HG02970 (cell line): Measurements from ENCODE around the gene KATNAL1.
"Not testable (repeated sequence)": the region's sequence is repeated elsewhere in the genome, so short reads cannot be mapped to it uniquely, and the experiment has no call there.

Experiments used
- ATAC-seq: cut with Tn5 transposase; IDR thresholded peaks from one replicate; pipeline ENCODE4 v1.9.1; 2021; ENCODE audit warnings: mild to moderate bottlenecking, moderate library complexity, moderate number of reproducible peaks; ENCODE audit not compliant: unreplicated experiment, low FRiP score

Gene KATNAL1

GRCh38 chr13:30234619-30235162, 72.7 kb downstream of the KATNAL1 start:
- ATAC-seq = no peak

GRCh38 chr13:30224732-30225131, 82.6 kb downstream of the KATNAL1 start:
- ATAC-seq = no peak

DNA sequence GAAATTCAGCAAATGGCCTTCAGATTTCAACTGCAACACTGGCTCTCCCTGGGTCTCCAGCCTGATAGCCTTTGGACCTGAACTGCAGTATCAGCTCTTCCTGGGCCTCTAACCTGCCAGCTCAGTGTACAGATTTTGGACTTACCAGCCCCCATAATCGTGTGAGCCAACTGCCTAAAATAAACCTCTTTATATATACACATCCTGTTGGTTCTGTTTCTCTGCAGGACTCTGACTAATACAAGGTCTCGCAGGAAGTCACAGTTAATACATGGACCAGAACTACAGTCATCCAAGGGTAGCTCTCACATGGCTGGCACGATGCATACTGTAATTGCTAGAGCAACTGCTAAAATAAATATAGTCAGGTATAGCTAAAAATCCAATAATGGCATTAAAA, 85.1 kb downstream of the KATNAL1 start:
- ATAC-seq = no peak

GRCh38 chr13:30216111-30216510, 91.2 kb downstream of the KATNAL1 start:
- no peak for ATAC-seq

DNA sequence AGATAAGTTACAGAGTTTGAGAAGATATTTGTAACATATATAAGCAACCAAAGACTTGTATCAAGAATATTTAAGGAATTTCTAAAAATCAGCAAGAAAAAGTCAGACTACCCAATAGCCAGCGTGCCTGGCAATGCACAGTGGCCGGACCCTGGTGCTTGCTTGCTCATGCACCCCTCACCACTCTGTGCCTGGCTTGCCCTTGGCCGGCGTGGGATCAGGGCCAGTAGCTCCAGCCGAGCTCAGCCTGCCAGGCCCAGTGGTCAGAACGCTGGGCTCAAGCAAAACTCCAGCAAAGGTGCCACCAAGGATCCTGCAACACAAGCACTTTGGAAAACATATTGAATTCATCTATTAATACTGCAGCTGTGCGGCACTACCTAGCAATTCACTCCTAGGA, 95.1 kb downstream of the KATNAL1 start:
- no peak for ATAC-seq

DNA sequence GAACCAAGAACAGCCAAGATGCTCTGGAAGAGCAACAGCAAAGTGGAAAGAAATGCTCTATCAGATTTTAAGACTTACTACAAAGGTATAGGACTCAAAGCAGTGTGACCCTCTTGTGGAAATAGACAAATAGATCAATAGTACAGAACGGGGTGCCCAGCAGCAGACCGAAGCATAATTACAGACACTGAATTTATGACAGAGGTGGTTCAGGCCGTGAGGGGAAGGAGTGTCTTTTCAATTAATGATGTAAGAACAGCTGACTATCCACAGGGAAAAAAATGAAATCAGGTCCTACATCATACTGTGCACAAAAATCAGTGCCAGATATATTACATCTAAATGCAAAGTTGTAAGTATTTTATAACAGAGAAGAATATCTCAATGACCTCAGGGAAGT, 95.6 kb downstream of the KATNAL1 start:
- no peak for ATAC-seq

DNA sequence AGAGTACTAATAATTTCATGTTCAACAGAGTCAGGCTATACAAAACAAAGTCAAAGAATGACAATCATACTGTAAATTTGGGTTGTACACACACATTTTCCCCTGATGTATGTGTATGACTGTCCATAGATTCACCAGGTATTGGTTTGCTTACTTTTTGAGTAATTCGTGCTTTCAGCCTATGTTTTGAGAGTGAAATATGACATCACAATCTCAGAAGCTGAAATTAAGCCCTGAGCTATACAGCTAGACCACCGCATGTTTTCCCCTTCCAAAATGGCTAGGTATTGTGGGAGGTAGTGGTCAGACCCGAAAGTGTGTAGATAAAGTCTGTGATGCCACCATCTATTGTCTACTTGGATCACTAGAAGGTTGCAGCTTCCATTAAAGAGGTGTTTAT, 102.8 kb downstream of the KATNAL1 start:
- no peak for ATAC-seq

DNA sequence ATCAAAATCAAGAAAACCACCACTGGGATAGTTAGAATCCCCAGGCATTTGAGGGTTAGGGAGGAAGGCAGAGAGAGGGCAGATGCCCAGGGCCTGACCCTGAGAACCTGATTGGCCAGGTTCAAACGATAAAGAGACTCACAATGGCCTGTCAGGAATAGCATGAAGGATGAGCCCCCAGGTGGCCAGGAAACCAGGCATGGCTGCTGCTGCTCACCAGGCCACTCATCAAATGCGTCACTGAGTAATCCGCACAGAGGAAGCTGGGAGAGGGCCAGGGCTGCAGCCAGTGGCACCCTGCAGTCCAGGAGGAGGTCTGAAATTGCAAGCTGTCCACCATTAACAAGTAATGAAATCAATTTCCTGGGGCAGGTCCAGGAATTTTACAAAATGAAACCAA, 111.3 kb downstream of the KATNAL1 start:
- ATAC-seq = no peak

DNA sequence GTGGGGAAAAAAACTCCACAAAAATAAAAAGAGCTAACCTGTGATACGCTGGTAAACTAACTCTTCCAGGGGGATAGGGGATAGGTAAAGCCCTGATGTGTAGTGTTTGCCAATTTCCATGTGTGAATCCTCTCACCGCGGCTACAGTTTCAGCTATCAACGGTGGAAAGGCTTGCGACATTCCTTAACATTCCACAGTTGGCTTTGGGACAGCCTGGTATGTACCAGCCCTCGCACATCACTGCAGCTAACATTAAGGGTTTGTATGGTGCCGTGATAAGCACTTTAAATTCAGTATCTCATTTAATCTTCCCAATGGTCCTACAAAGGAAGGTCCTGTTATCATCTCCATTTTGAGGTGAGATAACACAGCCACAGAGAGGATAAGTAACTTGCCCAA, 112.4 kb downstream of the KATNAL1 start:
- ATAC-seq = no peak

DNA sequence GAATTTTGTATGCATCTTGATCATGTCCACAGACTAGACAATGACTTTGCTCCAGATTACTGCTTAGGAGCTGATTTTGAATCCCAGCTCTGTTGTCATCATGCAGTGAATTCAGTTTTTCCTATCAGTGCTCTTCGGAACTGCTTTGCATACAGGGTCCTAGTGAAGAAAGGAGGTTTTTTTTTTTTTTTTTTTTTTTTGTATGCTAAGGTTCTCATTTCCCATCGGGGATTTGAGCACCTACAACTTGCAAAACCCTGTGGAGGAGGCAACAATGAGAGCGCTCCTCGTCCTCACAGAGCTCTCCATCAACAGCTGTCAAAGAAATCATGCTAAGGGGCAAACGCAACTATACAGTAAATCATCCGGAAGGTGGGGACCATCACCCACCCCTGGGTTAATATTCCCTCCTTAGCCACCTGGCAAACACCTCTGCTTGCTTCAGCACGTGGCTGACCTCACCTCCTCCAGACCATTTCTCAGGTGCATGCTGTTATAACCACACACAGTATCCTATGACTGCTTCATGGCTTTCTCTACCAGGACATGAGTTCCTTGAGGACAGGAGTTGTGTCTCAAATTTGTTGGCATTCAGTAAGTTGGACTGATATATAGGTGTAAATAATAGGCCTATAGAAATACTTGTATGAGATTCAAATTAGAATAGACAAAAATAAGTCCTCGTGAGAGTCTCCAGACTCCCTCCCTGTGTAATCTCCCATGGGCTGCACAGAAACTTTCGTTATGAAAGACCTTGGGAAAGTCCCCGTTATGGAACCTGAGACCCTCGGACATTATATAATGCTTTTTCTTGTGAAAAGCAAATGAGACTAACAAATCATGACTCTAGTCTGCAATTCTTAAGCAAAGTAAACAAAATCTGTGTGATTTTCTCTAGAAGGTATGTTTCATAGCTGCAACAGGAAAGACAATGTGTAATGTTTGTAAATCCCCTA, 113.8 kb downstream of the KATNAL1 start:
- no peak for ATAC-seq

DNA sequence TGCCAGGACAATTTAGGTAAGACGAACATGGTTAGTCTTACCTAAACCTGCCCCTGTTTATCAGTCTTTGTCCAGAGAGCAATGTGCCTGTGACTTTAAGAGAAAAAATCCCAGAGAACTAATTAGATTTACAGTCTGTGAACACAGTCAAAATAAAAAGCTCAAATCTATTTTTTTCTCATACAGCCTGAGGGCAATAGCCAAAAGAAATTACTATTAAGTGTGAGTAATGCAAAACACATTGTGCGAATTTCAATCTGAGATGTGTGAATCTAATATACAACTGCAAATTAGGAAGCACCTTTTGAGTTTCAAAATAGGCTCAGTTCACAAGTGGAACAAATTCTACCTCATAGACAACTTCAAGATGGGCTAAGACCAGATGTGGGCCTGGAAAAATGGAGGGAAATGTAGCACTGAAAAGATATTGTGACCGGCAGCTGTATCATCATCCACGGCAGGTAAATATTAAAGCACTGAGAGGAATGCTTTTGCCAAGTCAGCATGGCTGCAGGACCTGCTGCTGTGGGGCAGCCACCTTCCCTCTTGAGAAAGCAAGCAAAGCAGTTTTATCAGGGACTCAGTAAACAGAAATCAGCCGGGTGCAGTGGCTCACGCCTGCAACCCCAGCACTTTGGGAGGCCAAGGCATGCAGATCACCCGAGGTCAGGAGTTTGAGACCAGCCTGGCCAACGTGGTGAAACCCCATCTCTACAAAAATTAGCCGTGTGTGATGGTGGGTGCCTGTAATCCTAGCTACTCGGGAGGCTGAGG, 114.8 kb downstream of the KATNAL1 start:
- no peak for ATAC-seq

DNA sequence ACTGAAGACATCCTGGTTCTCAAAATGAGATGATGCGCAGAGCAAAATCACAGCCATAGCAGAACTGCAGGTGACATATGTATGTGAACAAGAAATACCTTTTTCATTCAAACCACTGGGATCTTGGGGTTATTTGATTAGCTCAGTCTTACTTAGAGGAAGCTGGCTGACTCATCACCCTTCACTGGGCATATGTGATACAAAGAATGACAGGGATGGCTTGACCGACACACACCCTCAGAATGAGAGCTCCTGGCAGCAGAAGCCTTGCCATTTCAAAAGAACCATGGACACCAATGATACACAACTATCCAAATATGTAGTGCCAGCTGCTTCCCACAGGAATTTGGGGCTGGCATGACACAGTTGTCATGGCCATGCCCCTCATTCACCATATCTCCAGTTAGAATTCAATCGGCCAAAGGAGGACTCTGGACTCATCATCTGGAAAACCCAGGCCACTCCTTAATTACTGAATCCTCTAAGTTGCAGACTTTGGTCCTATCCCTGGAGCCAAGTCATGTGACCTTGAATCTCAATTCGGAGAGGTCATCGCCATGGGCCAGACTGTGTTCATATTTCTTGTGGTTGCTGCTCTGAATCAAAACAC, 115.8 kb downstream of the KATNAL1 start:
- no peak for ATAC-seq

DNA sequence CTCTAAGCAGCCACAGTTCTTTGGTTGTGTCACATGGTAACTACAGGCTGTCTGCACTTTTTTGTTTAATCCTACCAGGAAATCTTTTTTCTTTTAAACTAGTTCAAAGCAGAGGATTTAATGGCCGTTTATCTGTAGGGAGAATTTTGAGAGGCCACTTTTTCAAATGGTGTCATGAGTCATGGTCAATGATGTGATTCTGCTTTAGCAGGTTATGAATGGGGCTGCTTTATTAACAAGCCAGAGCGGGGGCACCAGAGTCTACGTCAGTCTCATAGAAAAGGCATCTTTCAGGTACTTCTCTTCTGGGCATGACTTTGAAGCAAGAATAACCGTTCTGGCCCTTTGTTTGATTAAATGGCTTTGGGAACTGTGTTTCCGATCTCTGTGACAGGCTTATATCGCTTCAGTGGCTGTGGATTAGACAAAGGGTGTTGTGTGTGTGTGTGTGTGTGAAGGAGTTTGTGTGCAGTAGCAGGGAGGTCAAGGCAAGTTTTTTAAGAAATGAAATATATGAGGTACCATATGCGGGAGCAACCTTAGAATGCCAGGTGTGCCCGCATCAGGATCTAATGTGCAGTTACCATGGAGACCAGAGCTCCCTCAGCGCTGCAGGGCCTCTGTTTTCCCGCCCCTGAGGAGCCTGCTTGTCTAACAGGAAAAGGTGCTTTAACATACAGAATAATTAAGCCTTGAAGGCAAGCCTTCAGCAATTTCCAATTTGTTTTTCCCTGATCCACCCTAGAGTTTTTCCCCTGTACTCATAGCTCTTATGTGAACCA, 120.5 kb downstream of the KATNAL1 start:
- no peak for ATAC-seq

GRCh38 chr13:30181888-30182651, 125.3 kb downstream of the KATNAL1 start:
- ATAC-seq = no peak

DNA sequence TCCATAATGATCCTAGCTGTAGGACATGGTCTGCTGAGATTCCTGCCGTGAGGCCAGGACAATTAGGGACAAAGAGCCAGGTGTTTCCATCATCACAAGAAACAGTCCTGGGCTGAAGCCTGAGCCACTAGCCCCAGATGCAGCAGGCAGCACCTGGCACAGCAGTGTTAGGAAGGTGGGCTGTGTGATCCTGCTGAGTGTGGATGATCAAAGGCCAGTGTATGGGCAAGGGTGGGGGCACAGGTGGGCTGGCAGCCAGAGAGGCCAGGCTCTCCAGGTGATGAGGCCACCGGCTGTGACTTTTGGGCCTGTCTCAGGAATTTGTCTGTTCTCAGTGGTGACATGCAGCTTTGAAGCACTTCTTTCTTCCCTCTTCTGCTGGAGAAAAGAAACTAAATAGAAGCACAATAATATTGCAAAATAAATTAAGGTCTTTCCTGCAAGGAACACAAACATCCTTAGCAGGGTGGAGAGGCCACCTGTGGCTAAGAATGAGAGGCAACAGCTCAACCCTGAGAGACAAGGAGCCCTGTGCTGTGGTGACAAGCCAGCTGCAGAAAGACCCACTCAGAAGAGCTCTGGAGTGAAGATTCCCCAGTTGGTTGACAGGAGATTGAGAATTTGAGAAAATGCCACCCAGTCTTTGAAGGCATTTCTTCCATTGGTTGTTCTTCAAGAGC, 127.6 kb downstream of the KATNAL1 start:
- ATAC-seq = no peak

DNA sequence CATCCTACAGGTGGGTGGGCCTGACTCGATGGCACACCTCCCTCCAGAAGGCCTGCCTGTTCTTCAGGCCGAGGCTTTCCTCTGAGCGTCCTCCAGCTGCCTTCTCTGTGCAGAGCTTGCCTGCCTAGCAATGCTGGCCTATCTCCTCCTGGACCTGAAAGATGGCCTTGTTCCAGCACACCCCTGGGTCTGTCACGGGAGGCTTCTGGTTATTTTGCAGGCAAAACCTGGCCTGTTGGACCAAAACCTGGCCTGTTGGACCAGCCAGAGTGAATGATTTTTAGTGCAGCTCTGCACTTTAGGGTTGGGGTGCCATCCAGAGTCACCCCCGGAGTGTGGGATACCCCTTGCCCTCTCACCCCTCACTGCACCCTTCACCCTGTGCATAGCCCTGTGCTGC, 128.4 kb downstream of the KATNAL1 start:
- ATAC-seq = no peak

- ATAC-seq = no peak
These were observed 132.2 kb downstream of the KATNAL1 start for GRCh38 chr13:30175166-30175565.

DNA sequence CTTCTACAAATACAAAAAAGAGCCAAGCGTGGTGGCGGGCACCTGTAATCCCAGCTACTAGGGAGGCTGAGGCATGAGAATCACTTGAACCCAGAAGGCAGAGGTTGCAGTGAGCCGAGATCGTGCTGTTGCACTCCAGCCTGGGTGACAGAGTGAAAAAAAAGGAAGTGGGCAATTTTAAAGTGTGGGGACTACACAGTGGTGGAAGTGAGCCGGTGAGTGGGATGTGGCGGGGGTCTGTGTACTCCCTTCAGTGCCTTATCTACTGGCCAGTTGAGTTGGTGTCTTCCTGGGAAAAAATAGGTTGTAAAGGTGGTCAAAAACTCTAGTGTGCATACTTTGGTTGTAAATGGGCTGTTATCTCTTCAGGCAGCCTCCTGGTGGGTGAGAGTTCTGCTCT, 133.1 kb downstream of the KATNAL1 start:
- not testable (repeated sequence) for ATAC-seq

DNA sequence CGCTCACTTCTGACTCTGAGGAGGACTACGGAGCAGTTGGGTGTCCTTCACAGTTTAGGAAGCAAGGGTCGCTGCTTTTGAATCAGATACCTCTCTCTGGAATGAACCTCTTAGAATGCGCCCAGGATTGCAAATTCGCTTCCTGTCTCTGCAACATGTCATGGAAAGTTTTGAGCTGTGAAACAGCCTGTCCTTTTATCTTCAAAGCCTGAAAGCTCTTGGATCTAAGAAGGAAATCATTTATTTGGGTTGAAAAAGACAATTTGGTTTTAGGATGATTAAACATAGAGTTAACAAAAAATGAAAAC, 134.1 kb downstream of the KATNAL1 start:
- ATAC-seq = no peak
